NCI-H2081 (cell line): ENCODE measurements around the gene PCDHA1.

Source experiments
- DNase-seq, 2 experiments: peaks; one replicate each; lab custom pipeline; 2025; lab: John Stamatoyannopoulos, UW

PCDHA1 gene

DNA sequence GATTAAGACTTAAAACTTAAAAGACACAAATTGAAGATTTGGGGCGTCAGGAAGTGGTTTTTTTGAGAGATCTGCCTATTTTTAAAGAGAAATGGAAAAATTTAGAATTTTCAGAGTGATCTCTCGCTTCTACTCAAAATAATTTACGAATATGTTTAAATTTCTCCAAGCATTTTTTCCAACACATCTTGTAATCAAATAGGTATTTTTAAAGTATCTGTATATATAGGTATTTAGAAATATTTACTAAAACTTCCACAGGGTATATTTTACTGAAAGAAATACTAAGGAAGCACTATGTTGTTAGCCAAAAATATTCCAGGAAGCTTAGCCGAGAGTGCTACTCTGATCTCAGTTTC, 255.5 kb downstream of the PCDHA1 start:
- no peak for DNase-seq

GRCh38 chr5:141042555-141042954, 256.6 kb downstream of the PCDHA1 start:
- DNase-seq: no peak

DNA sequence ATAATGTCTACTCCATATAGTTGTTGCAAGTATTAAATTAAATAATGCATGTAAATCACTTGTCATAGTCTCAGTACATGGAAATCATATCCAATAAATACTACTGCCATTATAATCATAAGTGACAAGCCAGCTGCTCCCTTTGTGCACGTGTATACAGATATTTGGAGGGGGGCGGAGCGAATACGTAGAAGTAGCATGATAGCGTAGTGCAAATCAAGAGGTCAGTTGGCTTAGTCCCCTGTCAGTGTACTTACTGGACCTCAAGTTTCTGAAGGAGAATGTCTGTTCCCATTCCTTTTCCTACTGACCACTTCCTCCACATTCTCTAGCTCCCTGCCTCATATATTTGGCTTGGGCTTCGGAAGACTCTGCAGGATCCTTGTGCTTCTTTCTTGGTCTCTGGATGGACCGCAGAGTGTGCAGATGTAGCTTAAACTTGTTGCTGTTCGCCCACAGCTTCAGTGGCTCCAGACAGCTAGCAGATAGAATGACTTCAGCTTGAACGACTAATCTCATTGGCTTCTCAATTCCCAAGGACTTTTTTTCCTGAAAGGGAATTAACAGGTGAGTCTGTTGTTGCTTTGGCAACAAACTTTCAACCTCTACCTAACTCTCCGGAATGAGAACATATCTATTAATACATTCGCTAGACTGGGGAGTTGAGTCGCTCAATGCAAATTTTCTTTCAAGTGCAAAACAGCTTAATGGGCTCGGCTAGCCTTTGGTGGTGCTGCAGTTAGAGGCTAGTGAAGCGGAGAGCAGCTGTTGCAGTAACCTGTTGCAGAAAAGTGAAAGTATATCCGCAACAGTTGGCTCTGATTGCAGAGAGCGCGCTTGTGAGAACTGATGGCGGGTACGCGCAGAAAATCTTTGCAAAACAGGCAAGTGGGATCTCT, 264.9 kb downstream of the PCDHA1 start, which contains the start of gene PCDHB1:
Gene PCDHB1 (plus strand): TSS at position 753 of the 899 bp plus-strand sequence. CDS start 97 bp downstream, at position 850.
- DNase-seq: peak in 1 of 2 experiments; percentile 15

GRCh38 chr5:141051521-141051866, 265.6 kb downstream of the PCDHA1 start:
- DNase-seq: no peak
